ENCODE results near the gene MIER3.

- TF ChIP-seq FOXK2 (IDR thresholded peaks at IDR 0.05) (no peak), SUZ12 (IDR thresholded peaks at IDR 0.05) (no peak), TARDBP (IDR thresholded peaks at IDR 0.05) (no peak), LEF1 (IDR thresholded peaks at IDR 0.05; ENCODE audit: borderline replicate concordance) (no peak), SP1 (IDR thresholded peaks at IDR 0.05) (no peak), ZNF384 (IDR thresholded peaks at IDR 0.05) (no peak), FOXM1 (IDR thresholded peaks at IDR 0.05; ENCODE audit: borderline replicate concordance) (no peak), NFRKB (IDR thresholded peaks at IDR 0.05) (no peak)
Measured at GRCh38 chr5:56963246-56963645, 11.3 kb upstream of the MIER3 start.

Measured in HEK293T (cell line).